MCF 10A (cell line): Measurements from ENCODE around the gene GALNT16. TPM values are rescaled to one million over a fixed set of nuclear protein-coding genes. Genes with fewer than 3 reads are reported as not detected.

Source experiments
- BruUV-seq: library from RNA; stranded (reverse); fragments of 400-500 nt; replicated peaks from 2 replicates; lab custom pipeline; 2021; lab: Mats Ljungman, UMichigan
- CTCF ChIA-PET: fragments of 300-600 bp; sonication (Branson Sonifier 250); formaldehyde crosslinking; extraction: SDS; loops from one replicate; lab custom pipeline; 2021; ENCODE audit warnings: antibody characterized with exemption, inconsistent platforms; lab: Yijun Ruan, JAX
- POLR2A ChIA-PET: fragments of 300-600, 350-650 bp; sonication (Branson Sonifier 250); formaldehyde crosslinking; extraction: SDS; loops from one replicate; lab custom pipeline; 2020; ENCODE audit warnings: antibody characterized with exemption, inconsistent platforms; lab: Yijun Ruan, JAX
- DNase-seq: peaks from one replicate; pipeline ENCODE4 v3.0.0-alpha.2; 2018; ENCODE audit not compliant: unreplicated experiment
- H3K27ac Mint-ChIP-seq: one replicate; pipeline ENCODE4 v1.8.0; 2022; ENCODE audit warnings: mild to moderate bottlenecking, low read depth, mixed read lengths; ENCODE audit not compliant: unreplicated experiment
- H3K27me3 Mint-ChIP-seq: one replicate; pipeline ENCODE4 v1.8.0; 2022; ENCODE audit warnings: mixed read lengths; ENCODE audit not compliant: insufficient read depth, unreplicated experiment
- H3K36me3 Mint-ChIP-seq: one replicate; pipeline ENCODE4 v1.8.0; 2022; ENCODE audit warnings: mild to moderate bottlenecking, moderate library complexity, mixed read lengths; ENCODE audit not compliant: insufficient read depth, unreplicated experiment
- H3K4me1 Mint-ChIP-seq: one replicate; pipeline ENCODE4 v1.8.0; 2022; ENCODE audit warnings: mixed read lengths; ENCODE audit not compliant: insufficient read depth, unreplicated experiment
- H3K4me3 Mint-ChIP-seq: one replicate; pipeline ENCODE4 v1.8.0; 2022; ENCODE audit warnings: mild to moderate bottlenecking, moderate library complexity, mixed read lengths; ENCODE audit not compliant: unreplicated experiment
- H3K9me3 Mint-ChIP-seq: one replicate; pipeline ENCODE4 v1.8.0; 2022; ENCODE audit warnings: mixed read lengths; ENCODE audit not compliant: unreplicated experiment
- CTCF ChIP-seq: fragments of 200-600 bp; IDR thresholded peaks from one replicate; pipeline ENCODE4 v1.8.0; 2022; ENCODE audit warnings: antibody characterized with exemption, mild to moderate bottlenecking; ENCODE audit not compliant: unreplicated experiment
- intact Hi-C: fragments of 100-400 bp; cut with micrococcal nuclease; formaldehyde crosslinking; loops from 2 replicates; pipeline ENCODE4 v1.14.1; 2022
- total RNA-seq: library from RNA; stranded (reverse); gene quantifications from 2 replicates; pipeline ENCODE4 v1.2.3, GENCODE V29; 2022

The GALNT16 gene
- total RNA-seq, 1 experiment from 2014 or later: not detected

DNA sequence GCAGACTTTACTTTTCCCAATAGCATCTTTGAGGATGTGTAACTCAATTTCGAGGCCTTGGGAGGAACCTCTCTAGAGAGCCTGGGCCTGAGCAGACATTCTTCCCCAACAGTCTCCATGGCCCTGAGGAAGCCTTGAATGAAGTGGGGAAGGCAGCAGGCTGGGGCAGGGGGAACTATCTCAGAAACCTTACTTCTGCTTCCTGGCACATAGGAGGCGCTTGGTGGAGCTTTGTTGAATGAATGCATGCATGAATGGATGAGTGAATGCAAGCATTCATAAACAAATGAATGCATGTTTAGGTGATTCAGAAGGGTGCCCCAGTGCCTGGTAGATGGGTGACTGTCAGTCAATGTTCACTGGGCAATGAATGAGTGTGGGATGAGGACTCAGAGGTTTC lies 58.3 kb downstream of the GALNT16 start:
- no TSS peak for BruUV-seq
- POLR2A ChIA-PET: no interaction called here
- intact Hi-C loops: no loop called here

GRCh38 chr14:69318901-69319475 lies 59.0 kb downstream of the GALNT16 start:
- no peaks in the 10 kb centered on the region for H3K9me3 Mint-ChIP-seq
- no peak for TF ChIP-seq CTCF
- DNase-seq: no peak
- no peak overlapping the region for H3K27ac Mint-ChIP-seq
- peaks cover 7% of the 10 kb centered on the region for H3K4me1 Mint-ChIP-seq
- POLR2A ChIA-PET: no interaction called here
- BruUV-seq: no TSS peak
- no peaks in the 10 kb centered on the region for H3K27me3 Mint-ChIP-seq
- no peaks in the 10 kb centered on the region for H3K36me3 Mint-ChIP-seq
- CTCF ChIA-PET: interaction anchor here (0.7 kb wide), 1 partner anchor 69 kb away, joined by 3 read pairs; no protein-coding TSS in a partner anchor
- intact Hi-C loops: no loop called here
- no peak overlapping the region for H3K4me3 Mint-ChIP-seq

More for the DNA sequence above, 58.3 kb downstream of the GALNT16 start:
- no peak for DNase-seq
- Mint-ChIP-seq H3K4me1 (peaks cover 7% of the 10 kb centered on the region), H3K4me3 (no peak overlapping the region), H3K27me3 (no peaks in the 10 kb centered on the region), H3K36me3 (no peaks in the 10 kb centered on the region), H3K9me3 (no peaks in the 10 kb centered on the region), H3K27ac (no peak overlapping the region)
- CTCF ChIA-PET: interaction anchor here (0.7 kb wide), 2 partner anchors 17 to 70 kb away, joined by 3 read pairs; no protein-coding TSS in a partner anchor
- no peak for TF ChIP-seq CTCF

DNA sequence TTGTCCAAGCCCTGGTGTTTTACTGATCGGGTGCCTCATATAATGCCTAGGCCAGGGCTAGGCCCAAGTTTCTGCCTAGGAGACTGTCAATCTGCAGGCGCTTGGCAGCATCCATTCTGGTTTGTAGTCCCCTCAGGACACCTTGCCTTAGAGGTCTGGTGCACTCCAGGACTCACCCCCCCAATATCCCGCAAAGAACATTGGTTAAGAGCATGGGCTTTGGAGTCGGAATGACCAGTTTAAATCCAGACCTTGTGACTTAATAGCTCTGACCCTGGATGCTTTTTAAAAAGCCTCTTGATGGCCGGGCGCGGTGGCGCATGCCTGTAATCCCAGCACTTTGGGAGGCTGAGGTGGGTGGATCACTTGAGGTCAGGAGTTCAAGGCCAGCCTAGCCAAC lies 60.0 kb downstream of the GALNT16 start:
- H3K27me3 Mint-ChIP-seq: no peaks in the 10 kb centered on the region
- H3K27ac Mint-ChIP-seq: no peak overlapping the region
- peaks cover 7% of the 10 kb centered on the region for H3K4me1 Mint-ChIP-seq
- intact Hi-C loops: no loop called here
- BruUV-seq: no TSS peak
- H3K4me3 Mint-ChIP-seq: no peak overlapping the region
- TF ChIP-seq CTCF: no peak
- H3K36me3 Mint-ChIP-seq: no peaks in the 10 kb centered on the region
- DNase-seq: no peak
- POLR2A ChIA-PET: interaction anchor here (0.7 kb wide), 1 partner anchor 14 kb away, joined by 4 read pairs; no protein-coding TSS in a partner anchor
- CTCF ChIA-PET: no interaction called here
- H3K9me3 Mint-ChIP-seq: no peaks in the 10 kb centered on the region

DNA sequence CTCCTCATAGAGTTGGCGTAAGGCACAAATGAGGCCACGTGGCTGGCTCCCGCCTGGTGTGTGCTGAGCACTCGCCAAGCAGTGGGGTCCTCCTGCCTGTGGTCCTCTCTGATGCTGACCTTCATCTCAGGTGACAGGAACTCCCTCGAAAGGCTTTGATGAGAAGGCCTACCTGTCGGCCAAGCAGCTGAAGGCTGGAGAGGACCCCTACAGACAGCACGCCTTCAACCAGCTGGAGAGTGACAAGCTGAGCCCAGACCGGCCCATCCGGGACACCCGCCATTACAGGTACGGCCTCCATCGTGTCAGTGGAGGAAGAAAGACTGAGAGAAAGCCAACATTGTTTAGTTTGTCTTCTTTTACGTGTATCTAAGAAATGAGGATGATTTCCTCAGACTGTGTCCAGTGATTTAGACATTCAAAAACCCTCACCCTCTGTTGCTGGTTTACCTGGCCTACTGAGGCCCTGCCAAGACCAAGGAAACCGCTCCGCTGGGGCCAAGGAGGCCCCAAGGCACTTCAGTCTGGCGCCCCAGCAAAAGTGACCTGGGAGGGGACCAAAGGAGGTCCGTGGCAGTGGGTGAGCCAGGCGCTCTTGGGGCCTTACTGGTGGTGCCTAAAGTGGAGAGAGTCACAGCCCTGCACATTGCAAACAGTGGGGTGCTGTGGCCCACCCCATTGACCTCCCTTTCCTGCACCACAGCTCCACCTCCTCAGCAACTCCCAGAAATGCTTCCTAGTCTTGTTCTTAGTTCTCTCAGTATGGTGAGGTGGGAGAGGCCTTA lies 60.8 kb downstream of the GALNT16 start:
- no peaks in the 10 kb centered on the region for H3K27me3 Mint-ChIP-seq
- POLR2A ChIA-PET: interaction anchor here (0.6 kb wide), 1 partner anchor 103 kb away, joined by 3 read pairs; no protein-coding TSS in a partner anchor
- TF ChIP-seq CTCF: no peak
- CTCF ChIA-PET: no interaction called here
- H3K4me3 Mint-ChIP-seq: no peak overlapping the region
- H3K4me1 Mint-ChIP-seq: peaks cover 7% of the 10 kb centered on the region
- H3K27ac Mint-ChIP-seq: no peak overlapping the region
- H3K9me3 Mint-ChIP-seq: no peaks in the 10 kb centered on the region
- no TSS peak for BruUV-seq
- no peaks in the 10 kb centered on the region for H3K36me3 Mint-ChIP-seq
- intact Hi-C loops: no loop called here
- DNase-seq: no peak
